Ascending aorta (tissue), 2 donors: ENCODE measurements around the gene KATNAL2. TPM values are rescaled to one million over a fixed set of nuclear protein-coding genes. Genes with fewer than 3 reads are reported as not detected.

Experiments
- DNase-seq, 2 donors: peaks; one replicate each; pipeline ENCODE4 v3.0.0-alpha.2; 2019; ENCODE audit warnings: low spot score in 2 of 2
- H3K27ac ChIP-seq, 2 donors: fragments of 200-600 bp; sonication (generic); one replicate each; pipeline ENCODE4 v1.5.1; 2016 to 2017; ENCODE audit warnings: mild to moderate bottlenecking in 1 of 2
- H3K27me3 ChIP-seq: fragments of 200-600 bp; sonication (generic); one replicate; pipeline ENCODE4 v1.5.1; 2017
- H3K36me3 ChIP-seq, 2 donors: fragments of 200-600 bp; sonication (generic); one replicate each; pipeline ENCODE4 v1.5.1; 2016
- H3K4me1 ChIP-seq, 2 donors: fragments of 200-600 bp; sonication (generic); one replicate each; pipeline ENCODE4 v1.5.1; 2016 to 2017; ENCODE audit warnings: mild to moderate bottlenecking in 1 of 2
- H3K4me3 ChIP-seq, 2 donors: fragments of 200-600 bp; sonication (generic); one replicate each; pipeline ENCODE4 v1.5.1; 2016 to 2017; ENCODE audit warnings: mild to moderate bottlenecking in 1 of 2
- H3K9me3 ChIP-seq, 2 donors: fragments of 200-600 bp; sonication (generic); one replicate each; pipeline ENCODE4 v1.5.1; 2016
- CTCF ChIP-seq, 3 experiments: fragments of 200-600 bp in 2 of 3; fragments of 450-650 bp in 1 of 3; sonication (generic) in 2 of 3; IDR thresholded peaks; one replicate each; pipeline ENCODE4 v1.5.1; 2016 to 2019; ENCODE audit warnings: antibody characterized with exemption in 3 of 3, mild to moderate bottlenecking in 1 of 3, moderate library complexity in 1 of 3
- intact Hi-C: fragments of 100-400 bp; cut with DNase I; formaldehyde crosslinking; loops from one replicate; pipeline ENCODE4 v1.15.1; 2023
- total RNA-seq: library from RNA; depleted of rRNA; stranded (reverse); fragments of >200 nt; gene quantifications from one replicate; pipeline ENCODE4 v1.1.0, GENCODE V29; 2016

KATNAL2 gene
- total RNA-seq = not detected

GRCh38 chr18:46917108-46917802, at the start of gene KATNAL2, which contains the start of gene PIAS2:
Gene KATNAL2 (plus strand): TSS chr18:46917602. CDS start chr18:46946873, 29,271 bp downstream.
Gene PIAS2 (minus strand): TSS chr18:46917507. CDS start chr18:46917345, 162 bp downstream.
- Histone ChIP-seq H3K4me1 (peaks cover 0 to 10% of the 10 kb centered on the region in 2 donors), H3K27me3 (no peaks in the 10 kb centered on the region), H3K9me3 (no peaks in the 10 kb centered on the region), H3K27ac (peak within 1 kb of the TSS; percentile 76 to 87), H3K36me3 (no peaks in the 10 kb centered on the region), H3K4me3 (peak within 1 kb of the TSS; percentile 73 to 90)
- no peak for TF ChIP-seq CTCF (IDR thresholded peaks at IDR 0.05)
- intact Hi-C loops = loop anchor here (2.0 to 10.0 kb wide), 2 partner anchors 30 to 1402 kb away; no protein-coding TSS in a partner anchor
- DNase-seq = peak in 1 of 2 donors; percentile 87

- H3K4me1 ChIP-seq = no peaks in the 10 kb centered on the region
- no peak overlapping the region for H3K4me3 ChIP-seq
- peaks cover 5 to 17% of the 10 kb centered on the region in 2 donors for H3K36me3 ChIP-seq
- no peak for DNase-seq
- H3K9me3 ChIP-seq = peaks cover 16 to 26% of the 10 kb centered on the region in 2 donors
- no peak overlapping the region for H3K27ac ChIP-seq
- intact Hi-C loops = no loop called here
- no peaks in the 10 kb centered on the region for H3K27me3 ChIP-seq
- no peak for TF ChIP-seq CTCF (IDR thresholded peaks at IDR 0.05)
Measured at GRCh38 chr18:46868169-46868921, 49.1 kb upstream of the KATNAL2 start.

- Histone ChIP-seq H3K36me3 (peaks cover 0 to 13% of the 10 kb centered on the region in 2 donors), H3K4me3 (no peak overlapping the region), H3K4me1 (no peaks in the 10 kb centered on the region), H3K9me3 (peaks cover 0 to 36% of the 10 kb centered on the region in 2 donors), H3K27ac (no peak overlapping the region), H3K27me3 (no peaks in the 10 kb centered on the region)
- TF ChIP-seq CTCF (IDR thresholded peaks at IDR 0.05) = no peak
- intact Hi-C loops = no loop called here
- DNase-seq = no peak
Measured at GRCh38 chr18:46877329-46877987, 39.9 kb upstream of the KATNAL2 start.

- TF ChIP-seq CTCF (IDR thresholded peaks at IDR 0.05) = no peak
- no peak for DNase-seq
- H3K36me3 ChIP-seq = peaks cover 0 to 6% of the 10 kb centered on the region in 2 donors
- no peak overlapping the region for H3K27ac ChIP-seq
- no peak overlapping the region for H3K4me3 ChIP-seq
- no peaks in the 10 kb centered on the region for H3K4me1 ChIP-seq
- H3K27me3 ChIP-seq = no peaks in the 10 kb centered on the region
- intact Hi-C loops = no loop called here
- H3K9me3 ChIP-seq = peaks cover 7 to 23% of the 10 kb centered on the region in 2 donors
Measured at GRCh38 chr18:46883180-46883579, 34.2 kb upstream of the KATNAL2 start.

- no peak for TF ChIP-seq CTCF (IDR thresholded peaks at IDR 0.05)
- intact Hi-C loops = no loop called here
Measured at GRCh38 chr18:46886893-46887292, 30.5 kb upstream of the KATNAL2 start.

More at GRCh38 chr18:46886893-46887292, 30.5 kb upstream of the KATNAL2 start:
- H3K4me3 ChIP-seq = no peak overlapping the region
- H3K27me3 ChIP-seq = no peaks in the 10 kb centered on the region
- no peaks in the 10 kb centered on the region for H3K4me1 ChIP-seq
- DNase-seq = no peak
- H3K27ac ChIP-seq = no peak overlapping the region
- H3K9me3 ChIP-seq = peaks cover 8 to 26% of the 10 kb centered on the region in 2 donors
- H3K36me3 ChIP-seq = peaks cover 13 to 26% of the 10 kb centered on the region in 2 donors
